Hematopoietic multipotent progenitor cell treated with erythropoietin and hydrocortisone succinate and interleukin-3 and kit ligand, for 4 days (in vitro differentiated cells): Measurements from ENCODE around the gene AP1G2.
"Not testable (repeated sequence)": the region's sequence is repeated elsewhere in the genome, so short reads cannot be mapped to it uniquely, and the experiment has no call there.

Experiments used
- DNase-seq: peaks from one replicate; pipeline ENCODE4 v3.0.0-alpha.2; 2015

AP1G2 gene

DNA sequence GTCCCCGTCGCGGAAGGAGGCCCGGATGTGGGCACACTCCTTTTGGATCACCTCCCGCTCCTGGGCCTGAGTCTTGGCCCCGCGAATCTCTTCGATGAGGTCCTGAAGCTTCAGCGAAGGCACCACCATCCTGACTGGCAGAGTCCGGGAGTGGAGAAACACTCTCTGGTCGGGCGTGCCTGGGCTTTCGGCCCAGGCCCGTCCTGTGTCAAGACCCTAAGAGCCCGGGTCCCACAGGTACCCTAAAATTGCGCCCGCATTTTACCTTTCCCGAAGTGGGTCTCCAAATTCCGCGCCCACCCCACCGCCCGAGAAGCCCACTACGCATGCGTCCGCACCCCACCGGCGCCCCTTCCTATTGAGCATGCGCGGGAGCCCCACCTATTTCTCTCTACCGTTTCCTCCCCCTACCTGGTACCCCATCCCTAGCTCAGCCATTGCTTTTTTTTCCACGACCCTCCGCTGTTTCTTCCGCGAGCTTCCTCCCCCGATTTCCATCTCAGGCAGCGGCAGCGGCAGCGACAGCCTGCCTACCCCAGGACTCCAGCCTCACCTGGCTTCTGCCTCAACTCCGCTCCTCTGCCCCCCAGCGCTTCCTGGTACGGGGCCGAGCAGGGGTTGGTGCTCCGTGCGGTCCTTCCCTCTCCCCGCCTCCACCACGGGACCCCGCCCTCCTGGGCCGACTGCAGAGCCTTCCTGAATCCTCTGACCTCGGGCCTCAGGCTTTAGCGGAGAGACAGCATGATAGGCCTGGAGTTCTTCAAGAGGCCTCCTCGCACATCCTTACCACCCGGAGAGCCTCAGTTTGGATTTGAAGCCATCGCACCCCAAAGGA, at the start of gene AP1G2:
TSS of gene AP1G2 (minus strand) at position 606 of the 835 bp plus-strand sequence. CDS start at position 129, 477 bp downstream.
- peak; percentile 96 for DNase-seq

DNA sequence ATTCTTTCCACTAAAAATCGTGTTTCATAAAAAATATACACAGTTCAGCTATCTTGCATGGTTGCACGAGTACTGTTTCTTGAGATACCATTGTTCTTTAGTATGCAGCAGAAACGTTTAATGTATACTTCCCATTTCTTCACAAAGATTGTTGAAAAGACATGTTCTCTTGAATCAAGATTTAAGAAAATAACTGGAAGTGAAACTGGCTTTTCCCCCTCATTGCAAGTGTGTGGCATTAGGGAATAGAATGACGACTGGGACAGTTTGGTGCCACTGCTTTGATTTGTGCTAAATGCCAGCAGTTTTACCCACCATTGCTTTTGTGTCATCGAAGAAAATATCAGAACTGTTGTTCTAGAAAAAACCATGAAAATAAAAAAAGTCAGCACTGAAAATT, 48.3 kb upstream of the AP1G2 start:
- DNase-seq, result no peak

DNA sequence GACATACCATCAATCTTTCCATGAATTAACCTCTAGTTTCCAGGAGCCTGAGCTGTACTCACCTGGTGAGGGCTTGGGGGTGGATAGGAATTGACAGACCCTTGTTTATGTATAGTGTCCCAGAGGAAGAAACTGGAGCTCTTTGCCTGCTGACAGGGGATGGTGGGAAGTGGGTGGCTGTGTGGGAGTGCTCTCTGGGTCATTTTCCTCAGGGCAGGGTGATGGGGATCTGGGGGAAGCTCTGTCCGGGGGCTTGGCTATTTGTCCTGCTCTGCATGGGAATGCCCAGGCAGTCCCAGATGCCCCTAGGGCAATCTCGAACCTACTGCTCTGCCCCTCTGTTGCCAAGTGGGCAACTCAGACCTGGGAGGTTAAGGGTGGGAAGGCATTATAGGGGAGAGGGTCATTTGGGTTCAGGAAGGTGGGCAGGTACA, 46.8 kb upstream of the AP1G2 start:
- no peak for DNase-seq

DNA sequence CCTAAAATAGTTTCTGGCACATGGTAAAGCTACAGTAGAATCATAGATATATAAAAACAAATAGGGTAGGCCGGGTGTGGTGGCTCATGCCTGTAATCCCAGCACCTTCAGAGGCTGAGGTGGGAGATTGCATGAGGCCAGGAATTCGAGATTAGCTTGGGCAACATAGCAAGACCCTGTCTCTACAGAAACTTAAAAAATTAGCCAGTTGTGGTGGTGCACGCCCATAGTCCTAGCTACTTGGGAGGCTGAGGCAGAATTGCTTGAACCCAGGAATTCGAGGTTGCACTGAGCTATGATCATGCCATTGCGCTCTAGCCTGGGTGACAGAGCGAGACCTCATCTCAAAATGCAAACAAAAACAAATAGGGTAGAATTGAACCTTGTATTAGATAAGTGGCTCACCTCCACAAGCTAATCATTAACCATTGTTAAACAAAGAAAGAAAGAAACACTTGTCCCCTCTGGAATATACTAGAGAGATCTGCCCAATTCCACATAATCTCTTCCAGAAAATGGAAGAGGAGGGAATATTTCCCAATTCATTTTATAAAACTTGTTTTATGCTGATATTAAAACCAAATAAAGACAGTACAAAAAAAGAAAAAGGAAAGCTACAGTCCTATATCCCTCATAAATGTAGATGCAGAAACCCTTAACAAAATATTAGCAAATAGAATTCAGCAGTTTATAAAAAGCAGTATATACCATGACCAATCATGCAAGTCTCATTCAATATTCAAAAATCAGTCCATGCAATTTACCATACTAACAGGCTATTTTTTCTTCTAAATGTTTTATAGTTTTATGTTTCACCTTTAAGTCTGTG, 45.9 kb upstream of the AP1G2 start:
- DNase-seq, result no peak

GRCh38 chr14:23612802-23613201, 45.2 kb upstream of the AP1G2 start:
- DNase-seq, result no peak

GRCh38 chr14:23612354-23612732, 44.8 kb upstream of the AP1G2 start:
- no peak for DNase-seq

DNA sequence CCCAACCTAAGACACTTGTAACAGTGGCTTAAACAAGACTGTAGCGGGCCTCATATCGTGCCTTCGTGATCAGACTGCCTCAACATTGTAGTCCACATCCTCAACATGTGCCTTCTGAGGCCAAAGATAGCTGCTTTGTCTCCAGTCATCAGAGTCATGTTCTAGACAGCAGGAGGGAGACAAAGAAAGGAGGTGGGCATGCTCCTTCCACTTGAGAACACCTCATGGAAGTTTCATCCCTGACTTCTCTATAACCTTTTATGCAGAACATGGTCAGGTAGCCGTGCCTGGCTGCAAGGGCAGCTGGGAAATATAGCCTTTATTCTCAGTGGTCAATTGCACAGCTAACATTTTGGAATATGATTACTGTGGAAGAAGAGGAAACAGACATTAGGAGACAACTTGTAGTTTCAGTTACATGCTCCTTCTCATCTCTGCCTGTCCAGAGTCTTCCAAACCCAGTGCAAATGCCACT, 43.3 kb upstream of the AP1G2 start:
- peak; percentile 51 for DNase-seq

- DNase-seq, result peak; percentile 49
Measured at GRCh38 chr14:23610090-23610814, 42.7 kb upstream of the AP1G2 start.

- DNase-seq, result not testable (repeated sequence)
Measured at GRCh38 chr14:23609411-23610089, 42.0 kb upstream of the AP1G2 start.

GRCh38 chr14:23609001-23609400, 41.4 kb upstream of the AP1G2 start:
- no peak for DNase-seq

DNA sequence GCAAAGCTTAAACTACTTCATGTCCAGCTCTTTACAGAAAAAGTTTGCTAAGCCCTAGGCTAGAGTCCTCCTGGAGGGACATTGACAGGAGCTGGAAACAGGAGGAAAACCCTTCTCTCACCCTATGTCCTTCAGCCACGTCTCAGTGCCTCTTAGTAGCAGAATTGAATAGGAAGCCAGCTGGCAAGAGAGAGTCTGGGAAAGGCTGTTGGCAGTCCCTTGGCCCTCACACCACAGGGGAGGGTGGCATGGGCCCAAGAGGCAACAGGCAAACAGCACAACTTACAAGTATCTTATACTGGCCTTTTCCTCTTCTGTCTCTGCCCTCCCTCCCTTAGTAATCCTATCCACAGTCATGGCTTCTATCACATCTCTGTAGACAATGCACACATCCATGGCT, 40.9 kb upstream of the AP1G2 start:
- DNase-seq, result no peak

- no peak for DNase-seq
Measured at GRCh38 chr14:23605931-23606585, 38.5 kb upstream of the AP1G2 start.

DNA sequence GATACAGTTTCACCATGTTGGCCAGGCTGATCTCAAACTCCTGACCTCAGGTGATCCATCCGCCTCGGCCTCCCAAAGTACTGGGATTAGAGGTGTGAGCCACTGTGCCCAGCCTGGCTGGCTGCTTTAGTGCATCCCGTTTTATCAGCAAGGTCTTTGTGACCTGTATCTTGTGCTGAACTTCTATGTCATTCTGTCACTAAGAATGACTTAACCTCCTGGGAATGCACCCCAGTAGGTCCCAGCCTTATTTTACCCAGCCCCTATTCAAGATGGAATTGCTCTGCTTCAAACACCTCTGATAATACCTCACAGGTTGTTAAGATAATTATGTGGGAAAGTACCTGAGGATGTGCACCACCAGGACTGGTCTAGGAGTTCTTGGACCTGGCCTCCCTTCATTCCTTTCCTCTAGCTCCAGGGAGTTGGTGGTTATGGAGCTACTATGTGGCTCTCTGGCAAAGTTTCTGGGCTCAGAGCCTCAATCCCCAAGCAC, 37.1 kb upstream of the AP1G2 start:
- DNase-seq, result no peak

DNA sequence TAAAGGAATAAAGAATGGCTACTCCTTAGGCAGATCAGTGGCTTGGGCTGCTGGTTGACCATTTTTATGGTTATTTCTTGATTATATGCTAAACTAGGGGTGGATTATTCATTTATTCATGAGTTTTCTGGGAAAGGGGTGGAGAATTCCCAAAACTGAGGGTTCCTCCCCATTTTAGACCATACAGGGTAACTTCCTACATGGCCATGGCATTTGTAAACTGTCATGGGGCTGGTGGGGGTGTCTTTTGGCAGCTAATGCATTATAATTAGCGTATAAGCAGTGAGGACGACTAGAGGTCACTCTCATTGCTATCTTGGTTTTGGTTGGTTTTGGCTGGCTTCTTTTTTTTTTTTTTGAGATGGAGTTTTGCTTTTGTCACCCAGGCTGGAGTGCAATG, 36.6 kb upstream of the AP1G2 start:
- no peak for DNase-seq

GRCh38 chr14:23603103-23603502, 35.5 kb upstream of the AP1G2 start:
- no peak for DNase-seq

DNA sequence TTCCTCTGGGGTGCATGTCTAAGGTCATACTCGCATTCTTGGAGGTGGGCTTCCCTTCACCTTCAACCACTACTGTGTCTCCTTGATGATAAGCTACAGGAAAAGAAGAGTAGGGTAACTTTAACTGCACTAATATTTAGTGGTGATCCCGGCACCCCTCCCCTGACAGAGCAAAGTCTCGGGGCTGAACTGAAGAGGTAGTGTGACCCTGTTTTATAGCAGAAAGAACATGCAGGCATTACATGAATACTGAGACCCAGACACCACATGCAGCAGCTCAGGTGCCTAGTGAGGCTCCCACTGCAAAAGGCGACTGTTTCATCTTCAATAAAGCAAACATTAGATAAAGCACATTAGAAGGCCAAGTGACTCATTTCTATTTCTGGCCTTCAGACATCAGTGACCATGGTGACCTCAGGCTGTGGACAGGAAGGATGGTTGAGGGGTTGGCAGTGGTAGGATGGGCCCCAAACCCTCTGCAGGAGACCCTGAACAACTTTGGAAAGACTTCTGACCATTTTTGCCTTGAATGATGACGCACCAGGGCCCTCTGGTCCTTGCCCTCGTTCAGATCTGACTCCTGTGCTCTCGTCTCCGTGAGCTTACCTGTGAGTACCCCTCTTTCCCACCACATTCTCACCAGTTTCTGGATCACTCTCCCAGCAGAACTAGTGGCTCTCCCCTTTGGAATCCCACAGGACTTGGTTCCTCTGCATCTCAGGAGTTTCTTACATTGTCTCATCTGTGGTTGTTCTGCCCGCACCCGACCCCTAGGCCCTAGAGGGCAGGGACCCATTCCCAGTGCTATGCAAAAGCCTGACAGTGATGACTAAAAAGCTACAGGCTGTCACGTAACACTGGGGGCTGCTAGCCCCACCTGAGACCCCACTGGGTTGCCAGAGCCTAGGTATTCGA, 34.8 kb upstream of the AP1G2 start:
- DNase-seq, result no peak

DNA sequence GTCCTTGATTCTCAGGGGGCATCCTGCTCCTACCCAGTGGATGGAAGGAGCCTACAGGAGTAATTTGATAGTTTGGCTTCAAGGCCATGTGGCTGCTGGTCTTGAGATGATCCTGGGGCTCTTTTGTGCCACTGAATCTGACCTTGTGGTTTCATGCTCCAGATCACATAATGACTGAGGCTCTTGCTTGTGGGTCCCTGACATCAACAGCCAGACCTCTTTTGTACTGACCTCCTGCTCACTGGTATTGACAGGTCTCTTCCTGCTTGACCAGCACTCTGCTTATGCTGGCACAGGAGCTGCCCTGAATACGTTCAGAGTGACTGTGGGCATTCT, 34.2 kb upstream of the AP1G2 start:
- DNase-seq, result no peak

DNA sequence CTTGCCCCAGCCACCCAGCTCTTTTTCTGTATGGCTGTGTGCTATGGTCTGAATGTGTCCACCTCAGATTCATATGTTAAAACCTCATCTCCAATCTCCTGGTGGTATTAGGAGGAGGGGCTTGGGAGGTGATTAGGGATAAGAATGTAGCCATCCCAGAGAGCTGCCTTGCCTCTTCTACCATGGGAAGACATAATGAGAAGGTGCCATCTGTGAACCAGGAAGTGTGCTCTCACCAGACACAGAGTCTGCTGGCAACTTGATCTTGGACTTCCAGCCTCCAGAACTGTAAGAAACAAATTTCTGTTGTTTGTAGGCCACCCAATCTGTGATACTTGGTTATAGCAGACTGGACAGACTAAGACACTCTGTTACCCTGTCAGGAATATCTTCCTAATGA, 33.8 kb upstream of the AP1G2 start:
- no peak for DNase-seq

GRCh38 chr14:23600806-23601205, 33.2 kb upstream of the AP1G2 start:
- DNase-seq, result no peak

DNA sequence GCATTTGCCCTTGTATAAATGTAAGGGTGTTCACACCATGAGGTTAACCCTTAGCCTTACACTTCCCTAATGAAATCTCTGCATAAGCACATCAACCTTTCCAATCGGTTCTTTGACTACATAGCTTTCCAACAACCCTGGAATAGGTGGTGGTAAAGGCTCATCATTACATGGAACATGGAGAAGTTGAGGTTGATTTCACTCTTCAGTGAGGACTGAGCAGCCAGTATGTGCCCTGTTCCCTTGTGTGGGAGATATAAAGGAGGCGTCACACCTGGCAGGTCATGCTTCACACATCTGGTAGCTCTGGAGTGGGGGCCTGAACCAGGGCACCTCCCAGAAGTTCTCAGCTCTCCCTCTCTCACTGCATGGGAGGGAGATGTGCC, 32.7 kb upstream of the AP1G2 start:
- no peak for DNase-seq

GRCh38 chr14:23594191-23594590, 26.6 kb upstream of the AP1G2 start:
- DNase-seq, result not testable (repeated sequence)
